Coronary artery (tissue), 2 donors: Measurements from ENCODE around the gene PHC2.

Experiments used
- DNase-seq: peaks from one replicate; pipeline ENCODE4 v3.0.0-alpha.2; 2017; ENCODE audit warnings: low spot score
- H3K27ac ChIP-seq, 2 donors: fragments of 200-600 bp; sonication (generic); one replicate each; pipeline ENCODE4 v1.5.1; 2016 to 2019
- H3K4me3 ChIP-seq: fragments of 200-600 bp; sonication (generic); 2 replicates; pipeline ENCODE4 v1.5.1; 2016; ENCODE audit warnings: mild to moderate bottlenecking, moderate library complexity
- TF ChIP-seq, protein P1 (sequence below): fragments of 200-600 bp; sonication (generic); IDR thresholded peaks from one replicate; pipeline ENCODE4 v1.5.1; 2019; ENCODE audit warnings: antibody characterized with exemption

Gene PHC2

DNA sequence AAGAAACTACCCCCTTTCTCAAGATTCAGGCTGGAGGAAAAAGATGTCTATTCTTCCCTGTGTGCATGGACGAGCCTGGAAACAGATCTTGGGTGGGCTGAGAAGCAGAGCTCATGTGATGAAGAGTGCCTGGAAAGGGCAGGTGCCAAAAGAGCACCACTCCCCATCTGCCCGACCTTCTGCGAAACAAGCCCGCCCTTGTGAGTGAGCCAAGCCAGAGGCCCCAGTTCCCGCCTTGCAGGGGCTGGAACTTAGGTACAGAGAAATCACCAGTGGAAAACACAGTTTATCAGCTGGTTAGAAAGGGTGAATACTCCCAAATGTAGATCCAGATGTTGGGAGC is 83.3 kb downstream of the PHC2 start:
- Histone ChIP-seq H3K27ac (peak overlapping the region; percentile 99), H3K4me3 (peak overlapping the region; percentile 86)
- TF ChIP-seq, protein P1, sequence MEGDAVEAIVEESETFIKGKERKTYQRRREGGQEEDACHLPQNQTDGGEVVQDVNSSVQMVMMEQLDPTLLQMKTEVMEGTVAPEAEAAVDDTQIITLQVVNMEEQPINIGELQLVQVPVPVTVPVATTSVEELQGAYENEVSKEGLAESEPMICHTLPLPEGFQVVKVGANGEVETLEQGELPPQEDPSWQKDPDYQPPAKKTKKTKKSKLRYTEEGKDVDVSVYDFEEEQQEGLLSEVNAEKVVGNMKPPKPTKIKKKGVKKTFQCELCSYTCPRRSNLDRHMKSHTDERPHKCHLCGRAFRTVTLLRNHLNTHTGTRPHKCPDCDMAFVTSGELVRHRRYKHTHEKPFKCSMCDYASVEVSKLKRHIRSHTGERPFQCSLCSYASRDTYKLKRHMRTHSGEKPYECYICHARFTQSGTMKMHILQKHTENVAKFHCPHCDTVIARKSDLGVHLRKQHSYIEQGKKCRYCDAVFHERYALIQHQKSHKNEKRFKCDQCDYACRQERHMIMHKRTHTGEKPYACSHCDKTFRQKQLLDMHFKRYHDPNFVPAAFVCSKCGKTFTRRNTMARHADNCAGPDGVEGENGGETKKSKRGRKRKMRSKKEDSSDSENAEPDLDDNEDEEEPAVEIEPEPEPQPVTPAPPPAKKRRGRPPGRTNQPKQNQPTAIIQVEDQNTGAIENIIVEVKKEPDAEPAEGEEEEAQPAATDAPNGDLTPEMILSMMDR, result no peak
- peak; percentile 80 for DNase-seq

- peak overlapping the region; percentile 99 for H3K27ac ChIP-seq
- peak overlapping the region; percentile 86 for H3K4me3 ChIP-seq
- DNase-seq, result peak; percentile 89
- TF ChIP-seq, protein P1, result no peak
These were observed 83.8 kb downstream of the PHC2 start for GRCh38 chr1:33346927-33347649.

GRCh38 chr1:33346533-33346926 is 84.4 kb downstream of the PHC2 start:
- Histone ChIP-seq H3K4me3 (peak overlapping the region; percentile 86), H3K27ac (peak overlapping the region; percentile 99)
- TF ChIP-seq, protein P1, result no peak
- DNase-seq, result no peak

DNA sequence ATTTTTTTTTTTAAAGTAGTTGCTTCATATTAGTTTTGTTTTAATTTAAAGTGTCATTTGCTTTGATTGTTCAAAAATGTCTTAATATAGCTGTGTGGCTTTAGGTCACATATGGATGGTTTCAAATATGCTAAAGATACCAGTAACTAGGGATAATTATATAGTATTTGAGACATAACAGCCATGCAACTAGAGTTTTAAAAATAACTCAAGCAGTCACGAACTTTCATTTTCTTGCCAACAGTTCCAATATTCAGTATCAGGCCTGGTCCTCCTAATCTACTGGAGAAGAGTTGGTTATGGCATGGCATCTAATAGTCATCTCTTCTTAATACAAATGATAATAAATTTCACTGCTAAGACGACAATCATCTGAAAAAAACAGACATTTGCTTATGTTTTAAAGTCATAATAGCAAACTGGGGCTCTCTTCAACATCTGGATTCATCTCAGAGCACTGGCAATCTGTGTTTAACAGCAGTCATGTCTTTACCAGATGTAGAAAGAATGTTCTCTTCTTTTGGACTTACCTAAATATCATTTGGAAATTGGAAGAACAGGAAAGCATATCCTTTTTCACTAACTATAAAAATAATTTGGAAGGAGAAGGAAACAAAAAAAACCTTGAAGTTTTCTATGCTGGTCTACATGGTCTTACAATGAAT is 85.9 kb downstream of the PHC2 start:
- Histone ChIP-seq H3K27ac (peak overlapping the region; percentile 99), H3K4me3 (peak overlapping the region; percentile 86)
- no peak for DNase-seq
- TF ChIP-seq, protein P1, result no peak

- TF ChIP-seq, protein P1, result no peak
- Histone ChIP-seq H3K4me3 (peak overlapping the region; percentile 86), H3K27ac (peak overlapping the region; percentile 99)
- DNase-seq, result peak; percentile 75
These were observed 87.4 kb downstream of the PHC2 start for GRCh38 chr1:33343539-33343938.

- TF ChIP-seq, protein P1, result no peak
- peak overlapping the region; percentile 97 to 99 for H3K27ac ChIP-seq
- H3K4me3 ChIP-seq, result peak overlapping the region; percentile 64
- DNase-seq, result peak; percentile 89
These were observed 88.7 kb downstream of the PHC2 start for GRCh38 chr1:33342041-33342723.
